SK-N-SH treated with all-trans-retinoic acid at 6 μM for 48 hours (cell line): ENCODE data around the gene KIF20B.

Source experiments
- CREB5 ChIP-seq: fragments of 250-450 bp; sonication (Bioruptor Pico); IDR thresholded peaks from 2 replicates; pipeline ENCODE4 v1.5.1; 2020; ENCODE audit warnings: low read depth, mild to moderate bottlenecking, moderate library complexity
- CSDC2 ChIP-seq: fragments of 250-450 bp; sonication (Bioruptor Pico); IDR thresholded peaks from 2 replicates; pipeline ENCODE4 v1.5.0; 2020; ENCODE audit warnings: mild to moderate bottlenecking, moderate library complexity
- CSRNP3 ChIP-seq: fragments of 250-450 bp; sonication (Bioruptor Pico); IDR thresholded peaks from 2 replicates; pipeline ENCODE4 v1.5.1; 2021; ENCODE audit warnings: mild to moderate bottlenecking, moderate library complexity
- ISL1 ChIP-seq: fragments of 250-450 bp; sonication (Bioruptor Pico); IDR thresholded peaks from 2 replicates; pipeline ENCODE4 v2.1.2; 2022; ENCODE audit warnings: mild to moderate bottlenecking, moderate library complexity
- PATZ1 ChIP-seq: fragments of 250-450 bp; sonication (Bioruptor Pico); IDR thresholded peaks from 2 replicates; pipeline ENCODE4 v1.8.0; 2020; ENCODE audit warnings: mild to moderate bottlenecking, moderate library complexity, borderline replicate concordance
- POU6F1 ChIP-seq: fragments of 250-450 bp; sonication (Bioruptor Pico); IDR thresholded peaks from 2 replicates; pipeline ENCODE4 v1.8.0; 2021; ENCODE audit warnings: low read depth, mild to moderate bottlenecking, moderate library complexity, borderline replicate concordance
- PPARA ChIP-seq: fragments of 250-450 bp; sonication (Bioruptor Pico); IDR thresholded peaks from 2 replicates; pipeline ENCODE4 v1.5.0; 2020; ENCODE audit warnings: mild to moderate bottlenecking, borderline replicate concordance
- RARB ChIP-seq: fragments of 250-450 bp; sonication (Bioruptor Pico); IDR thresholded peaks from 2 replicates; pipeline ENCODE4 v1.8.0; 2021; ENCODE audit warnings: mild to moderate bottlenecking, moderate library complexity
- TCF4 ChIP-seq: fragments of 250-450 bp; sonication (Bioruptor Pico); IDR thresholded peaks from 2 replicates; pipeline ENCODE4 v1.8.0; 2021; ENCODE audit warnings: mild to moderate bottlenecking, moderate library complexity, borderline replicate concordance
- TOX ChIP-seq: fragments of 250-450 bp; sonication (Bioruptor Pico); IDR thresholded peaks from 2 replicates; pipeline ENCODE4 v1.8.0; 2021; ENCODE audit warnings: mild to moderate bottlenecking, moderate library complexity, borderline replicate concordance
- ZC3H10 ChIP-seq: fragments of 250-450 bp; sonication (Bioruptor Pico); IDR thresholded peaks from 2 replicates; pipeline ENCODE4 v1.5.1; 2021; ENCODE audit warnings: mild to moderate bottlenecking, moderate library complexity
- ZFP3 ChIP-seq: fragments of 250-450 bp; sonication (Bioruptor Pico); IDR thresholded peaks from 2 replicates; pipeline ENCODE4 v1.5.0; 2020; ENCODE audit warnings: mild to moderate bottlenecking, moderate library complexity
- ZFP30 ChIP-seq: fragments of 450-650 bp; formaldehyde crosslinking; IDR thresholded peaks from 2 replicates; pipeline ENCODE4 v1.5.0; 2022; ENCODE audit warnings: mild to moderate bottlenecking, moderate library complexity
- ZNF70 ChIP-seq: fragments of 450-650 bp; formaldehyde crosslinking; IDR thresholded peaks from 2 replicates; pipeline ENCODE4 v1.5.0; 2020; ENCODE audit warnings: mild to moderate bottlenecking, moderate library complexity

GRCh38 chr10:89710753-89711152 lies 9.4 kb downstream of the KIF20B start:
- TF ChIP-seq PATZ1 (CRISPR knock-in tag) (no peak), ZFP3 (CRISPR knock-in tag) (no peak), CREB5 (CRISPR knock-in tag) (no peak), ISL1 (CRISPR knock-in tag) (no peak), TCF4 (CRISPR knock-in tag) (no peak), POU6F1 (CRISPR knock-in tag) (no peak), ZFP30 (CRISPR knock-in tag) (no peak), CSDC2 (CRISPR knock-in tag) (no peak), CSRNP3 (CRISPR knock-in tag) (no peak), RARB (CRISPR knock-in tag) (no peak), TOX (CRISPR knock-in tag) (no peak), PPARA (CRISPR knock-in tag) (no peak), ZNF70 (no peak), ZC3H10 (no peak)
